NB4 (cell line): ENCODE results near the gene KIF21A.

ENCODE experiments used
- DNase-seq: peaks from one replicate; pipeline ENCODE4 v3.0.0; 2010; ENCODE audit warnings: low read depth
- H3K4me3 ChIP-seq: one replicate; pipeline ENCODE4 v1.5.1; 2011; ENCODE audit warnings: mild to moderate bottlenecking, low read depth, low read length, moderate library complexity
- MAX ChIP-seq: IDR thresholded peaks from 2 replicates; pipeline ENCODE4 v1.6.1; 2011; ENCODE audit warnings: low read depth, low read length
- MYC ChIP-seq: IDR thresholded peaks from 2 replicates; pipeline ENCODE4 v1.6.1; 2011; ENCODE audit warnings: low read depth, low read length
- POLR2A ChIP-seq: IDR thresholded peaks from 2 replicates; pipeline ENCODE4 v1.6.1; 2011; ENCODE audit warnings: mild to moderate bottlenecking; ENCODE audit not compliant: insufficient read length; ENCODE audit errors: extremely low read depth
- TF ChIP-seq, protein P1 (sequence below): IDR thresholded peaks from one replicate; pipeline ENCODE4 v1.5.1; 2012; ENCODE audit warnings: low read depth, low read length

The KIF21A gene

GRCh38 chr12:39272871-39273655, 169.9 kb downstream of the KIF21A start:
- H3K4me3 ChIP-seq, result no peak overlapping the region
- TF ChIP-seq MYC, result no peak
- TF ChIP-seq, protein P1, sequence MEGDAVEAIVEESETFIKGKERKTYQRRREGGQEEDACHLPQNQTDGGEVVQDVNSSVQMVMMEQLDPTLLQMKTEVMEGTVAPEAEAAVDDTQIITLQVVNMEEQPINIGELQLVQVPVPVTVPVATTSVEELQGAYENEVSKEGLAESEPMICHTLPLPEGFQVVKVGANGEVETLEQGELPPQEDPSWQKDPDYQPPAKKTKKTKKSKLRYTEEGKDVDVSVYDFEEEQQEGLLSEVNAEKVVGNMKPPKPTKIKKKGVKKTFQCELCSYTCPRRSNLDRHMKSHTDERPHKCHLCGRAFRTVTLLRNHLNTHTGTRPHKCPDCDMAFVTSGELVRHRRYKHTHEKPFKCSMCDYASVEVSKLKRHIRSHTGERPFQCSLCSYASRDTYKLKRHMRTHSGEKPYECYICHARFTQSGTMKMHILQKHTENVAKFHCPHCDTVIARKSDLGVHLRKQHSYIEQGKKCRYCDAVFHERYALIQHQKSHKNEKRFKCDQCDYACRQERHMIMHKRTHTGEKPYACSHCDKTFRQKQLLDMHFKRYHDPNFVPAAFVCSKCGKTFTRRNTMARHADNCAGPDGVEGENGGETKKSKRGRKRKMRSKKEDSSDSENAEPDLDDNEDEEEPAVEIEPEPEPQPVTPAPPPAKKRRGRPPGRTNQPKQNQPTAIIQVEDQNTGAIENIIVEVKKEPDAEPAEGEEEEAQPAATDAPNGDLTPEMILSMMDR, result peak; percentile 65
- peak; percentile 44 for DNase-seq

DNA sequence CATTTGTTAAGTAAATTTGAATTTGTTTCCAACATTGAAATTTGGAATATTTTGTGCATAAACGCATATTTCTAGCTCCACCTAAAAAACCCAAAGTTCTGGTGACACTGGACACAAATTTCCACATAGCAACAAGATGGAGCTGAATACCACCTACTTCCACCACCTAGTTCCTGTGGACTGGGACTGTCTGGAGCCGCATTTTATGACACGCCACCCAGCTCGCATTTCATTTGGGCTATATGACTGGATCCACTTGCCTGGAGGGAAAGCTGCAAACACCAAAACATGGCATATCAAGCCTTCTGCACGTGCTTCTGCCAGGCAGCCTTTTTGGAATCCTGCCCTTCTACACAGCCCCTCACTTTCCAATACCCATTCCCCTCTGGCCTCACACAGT, 173.4 kb downstream of the KIF21A start:
- no peak overlapping the region for H3K4me3 ChIP-seq
- no peak for DNase-seq
- TF ChIP-seq POLR2A, result no peak

GRCh38 chr12:39267886-39268285, 175.0 kb downstream of the KIF21A start:
- DNase-seq, result no peak
- no peak for TF ChIP-seq POLR2A
- no peak overlapping the region for H3K4me3 ChIP-seq

DNA sequence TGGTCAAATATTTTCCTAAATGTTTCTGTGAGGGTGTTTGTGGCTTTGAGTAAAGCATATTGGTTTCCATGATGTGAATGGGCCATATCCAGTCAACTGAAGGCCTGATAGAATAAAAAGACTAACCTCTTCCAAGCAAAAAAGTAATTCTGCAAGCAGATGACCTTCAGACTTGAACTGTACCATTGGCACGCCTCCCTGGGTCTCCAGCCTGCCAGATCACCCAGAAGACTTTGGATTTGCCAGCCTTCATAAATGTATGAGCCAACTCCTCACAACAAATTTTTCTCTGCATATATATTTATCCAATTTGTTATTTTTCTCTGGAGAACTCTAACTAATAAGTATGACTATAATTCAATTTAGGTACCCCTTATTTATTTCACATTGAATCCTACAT, 190.3 kb downstream of the KIF21A start:
- DNase-seq, result no peak
- TF ChIP-seq, protein P1, result no peak
- TF ChIP-seq MYC (no peak), MAX (no peak), POLR2A (no peak)
- H3K4me3 ChIP-seq, result no peak overlapping the region
